Measurements from ENCODE around the gene CCDC39. TPM values are rescaled to one million over a fixed set of nuclear protein-coding genes. Genes with fewer than 3 reads are reported as not detected.
A peak's percentile ranks its signal among the peaks of the same experiment; 100 is the strongest.

CCDC39 gene
- total and polyA plus RNA-seq, 9 of the 15 experiments (the other 6 are each of a cell fraction or from before 2014, with no cell fraction given) = not detected

- TF ChIP-seq PTTG1 (tag; IDR thresholded peaks at IDR 0.05; ENCODE audit: low read depth) (no peak), ARID1B (IDR thresholded peaks at IDR 0.05) (no peak), ZNF764 (CRISPR knock-in tag; IDR thresholded peaks at IDR 0.05; ENCODE audit: low read depth) (no peak), IRF2 (CRISPR knock-in tag; IDR thresholded peaks at IDR 0.05) (no peak), RBFOX2 (IDR thresholded peaks at IDR 0.05; ENCODE audit: low read depth, low read length) (peak; percentile 94), ZNF121 (CRISPR knock-in tag; conservative IDR thresholded peaks at IDR 0.05) (no peak), NR3C1 (CRISPR knock-in tag; IDR thresholded peaks at IDR 0.05) (no peak), ETV6 (IDR thresholded peaks at IDR 0.05; ENCODE audit: borderline replicate concordance in 1 of 2, low read depth in 2 of 2, low read length in 1 of 2) (peak; percentile 96 to 98), ETV6 (CRISPR knock-in tag; IDR thresholded peaks at IDR 0.05; ENCODE audit: borderline replicate concordance) (peak; percentile 81; the same call in 1 of the 2 replicates), HDAC6 (IDR thresholded peaks at IDR 0.05; ENCODE audit: low read depth, low read length) (no peak), ETV5 (CRISPR knock-in tag; IDR thresholded peaks at IDR 0.05; ENCODE audit: low read depth) (peak; percentile 87), CHAMP1 (IDR thresholded peaks at IDR 0.05) (no peak; the same call in 1 of the 2 replicates), HINFP (tag; conservative IDR thresholded peaks at IDR 0.05; ENCODE audit: low read depth) (no peak), ZBTB26 (CRISPR knock-in tag; IDR thresholded peaks at IDR 0.05) (no peak), POLR2H (tag; IDR thresholded peaks at IDR 0.05; ENCODE audit: low read depth) (peak; percentile 87), ZNF280B (CRISPR knock-in tag; IDR thresholded peaks at IDR 0.05) (no peak), MECOM (CRISPR knock-in tag; IDR thresholded peaks at IDR 0.05) (no peak), HNRNPUL1 (IDR thresholded peaks at IDR 0.05; ENCODE audit: low read length) (no peak), TAF1 (IDR thresholded peaks at IDR 0.05; ENCODE audit: control insufficient read depth, extremely low read depth, insufficient read depth, low read length, severe bottlenecking) (peak; percentile 87), WHSC1 (IDR thresholded peaks at IDR 0.05; ENCODE audit: low read length) (no peak)
These were observed 77.3 kb downstream of the CCDC39 start, which contains the start of gene TTC14 (continued) for GRCh38 chr3:180601688-180602666.

Data from K562 (cell line).